ENCODE measurements around the gene MAP4K1.

DNA sequence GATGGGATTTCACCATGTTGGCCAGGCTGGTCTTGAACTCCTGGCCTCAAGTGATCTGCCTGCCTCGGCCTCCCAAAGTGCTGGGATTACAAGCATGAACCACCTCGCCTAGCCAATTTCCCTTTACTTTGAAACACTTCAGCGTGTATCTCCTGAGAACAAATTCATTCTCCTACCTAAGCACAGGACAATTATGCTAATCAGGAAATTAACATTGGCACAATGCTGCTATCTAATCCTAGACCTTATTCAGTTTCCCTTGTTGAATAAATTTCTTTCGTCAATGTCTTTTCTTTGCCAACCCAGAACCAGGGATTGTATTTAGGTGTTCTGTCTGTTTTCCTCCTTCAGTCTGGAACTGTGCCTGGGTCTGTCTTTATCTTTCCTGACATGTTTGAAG lies 67.8 kb downstream of the MAP4K1 start:
- TF ChIP-seq EZH2 (IDR thresholded peaks at IDR 0.05; ENCODE audit: low read depth) = no peak
- TF ChIP-seq, protein P1, sequence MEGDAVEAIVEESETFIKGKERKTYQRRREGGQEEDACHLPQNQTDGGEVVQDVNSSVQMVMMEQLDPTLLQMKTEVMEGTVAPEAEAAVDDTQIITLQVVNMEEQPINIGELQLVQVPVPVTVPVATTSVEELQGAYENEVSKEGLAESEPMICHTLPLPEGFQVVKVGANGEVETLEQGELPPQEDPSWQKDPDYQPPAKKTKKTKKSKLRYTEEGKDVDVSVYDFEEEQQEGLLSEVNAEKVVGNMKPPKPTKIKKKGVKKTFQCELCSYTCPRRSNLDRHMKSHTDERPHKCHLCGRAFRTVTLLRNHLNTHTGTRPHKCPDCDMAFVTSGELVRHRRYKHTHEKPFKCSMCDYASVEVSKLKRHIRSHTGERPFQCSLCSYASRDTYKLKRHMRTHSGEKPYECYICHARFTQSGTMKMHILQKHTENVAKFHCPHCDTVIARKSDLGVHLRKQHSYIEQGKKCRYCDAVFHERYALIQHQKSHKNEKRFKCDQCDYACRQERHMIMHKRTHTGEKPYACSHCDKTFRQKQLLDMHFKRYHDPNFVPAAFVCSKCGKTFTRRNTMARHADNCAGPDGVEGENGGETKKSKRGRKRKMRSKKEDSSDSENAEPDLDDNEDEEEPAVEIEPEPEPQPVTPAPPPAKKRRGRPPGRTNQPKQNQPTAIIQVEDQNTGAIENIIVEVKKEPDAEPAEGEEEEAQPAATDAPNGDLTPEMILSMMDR (conservative IDR thresholded peaks at IDR 0.05) = no peak
